NCI-H2196 treated with DMSO at 0.1 percent for 48 hours (cell line): ENCODE results near the gene TMEM174.
"Not testable (repeated sequence)": the region's sequence is repeated elsewhere in the genome, so short reads cannot be mapped to it uniquely, and the experiment has no call there.

Experiments
- DNase-seq: peaks from one replicate; lab custom pipeline; 2025; ENCODE audit not compliant: unreplicated experiment; lab: John Stamatoyannopoulos, UW

Gene TMEM174

DNA sequence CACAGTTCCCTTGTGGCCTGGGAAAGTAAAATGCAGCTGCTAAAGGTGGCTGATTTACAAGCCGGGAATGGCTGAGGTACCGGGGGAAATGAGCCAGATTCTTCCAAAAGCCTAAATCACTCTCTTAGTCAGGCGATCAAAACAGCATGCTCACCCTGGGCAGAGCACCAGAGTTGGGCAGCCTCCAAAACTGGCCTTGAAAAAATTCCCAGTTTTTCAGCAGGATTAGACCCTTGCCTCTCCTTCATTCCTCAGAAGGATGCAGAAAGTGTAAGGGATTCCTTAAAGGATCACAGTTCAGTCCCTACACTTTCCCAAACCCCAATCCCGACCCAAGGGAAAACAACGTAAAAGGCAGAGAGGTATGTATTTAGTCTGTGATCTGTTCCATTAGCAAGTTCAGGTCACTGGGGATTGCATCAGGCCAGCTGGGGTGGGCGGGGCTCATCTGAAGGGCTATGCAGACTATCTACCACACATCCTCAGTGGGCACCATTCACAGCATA is 16.9 kb downstream of the TMEM174 start:
- DNase-seq: no peak

DNA sequence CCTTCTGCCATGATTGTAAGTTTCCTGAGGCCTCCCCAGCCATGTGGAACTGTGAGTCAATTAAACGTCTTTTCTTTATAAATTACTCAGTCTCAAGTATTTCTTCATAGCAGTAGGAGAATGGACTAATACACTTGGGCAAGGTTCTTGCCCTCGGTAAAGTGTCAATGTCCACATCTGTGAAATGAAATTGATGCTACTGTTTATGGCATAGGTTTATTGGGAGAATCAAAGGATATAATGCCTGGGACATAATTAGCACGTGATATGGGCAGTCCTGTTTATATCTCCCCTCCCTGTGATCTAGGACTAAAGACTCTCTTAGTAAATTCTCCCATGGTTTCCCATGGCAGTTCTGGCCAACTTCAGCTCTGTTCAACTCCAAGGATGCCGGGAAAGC is 19.4 kb downstream of the TMEM174 start:
- DNase-seq: no peak

- DNase-seq: no peak
These were observed 20.6 kb downstream of the TMEM174 start for GRCh38 chr5:73193592-73193991.

GRCh38 chr5:73196201-73196600 is 23.2 kb downstream of the TMEM174 start:
- DNase-seq: no peak

DNA sequence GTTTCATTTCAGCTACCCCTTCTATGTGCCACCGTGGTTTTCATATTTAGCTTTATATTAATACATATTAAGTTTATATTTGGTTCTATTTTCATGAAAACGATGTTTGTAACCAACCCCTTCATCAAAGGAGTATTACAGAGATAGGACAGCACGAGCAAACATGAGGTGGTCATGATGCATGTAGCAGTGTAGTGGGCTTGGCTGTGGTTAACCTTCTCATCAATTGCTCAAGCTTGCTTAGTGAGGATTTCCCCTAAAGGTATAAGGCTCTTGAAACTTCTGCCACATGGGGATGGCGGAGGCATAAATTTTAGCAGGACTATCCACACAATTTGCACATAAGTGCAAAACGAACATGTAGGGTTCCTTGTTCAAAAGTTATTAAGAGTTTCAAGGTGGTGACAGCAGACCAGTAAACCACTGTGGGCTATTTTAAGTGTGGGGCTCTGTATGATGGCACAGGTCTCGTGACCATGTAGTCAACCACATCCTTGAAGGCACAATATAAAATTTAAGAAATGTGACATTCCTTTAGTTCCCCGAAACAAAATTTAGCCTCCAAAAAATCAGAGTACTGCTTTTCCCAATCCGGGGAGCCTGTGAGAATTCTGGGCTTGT is 24.8 kb downstream of the TMEM174 start:
- no peak for DNase-seq

- no peak for DNase-seq
These were observed 26.0 kb downstream of the TMEM174 start for GRCh38 chr5:73198833-73199592.

GRCh38 chr5:73199671-73200070 is 26.7 kb downstream of the TMEM174 start:
- DNase-seq: no peak

- no peak for DNase-seq
These were observed 28.8 kb downstream of the TMEM174 start for GRCh38 chr5:73201547-73202513.

GRCh38 chr5:73204332-73204731 is 31.3 kb downstream of the TMEM174 start:
- DNase-seq: peak; percentile 57

GRCh38 chr5:73204733-73205132 is 31.7 kb downstream of the TMEM174 start:
- DNase-seq: no peak

DNA sequence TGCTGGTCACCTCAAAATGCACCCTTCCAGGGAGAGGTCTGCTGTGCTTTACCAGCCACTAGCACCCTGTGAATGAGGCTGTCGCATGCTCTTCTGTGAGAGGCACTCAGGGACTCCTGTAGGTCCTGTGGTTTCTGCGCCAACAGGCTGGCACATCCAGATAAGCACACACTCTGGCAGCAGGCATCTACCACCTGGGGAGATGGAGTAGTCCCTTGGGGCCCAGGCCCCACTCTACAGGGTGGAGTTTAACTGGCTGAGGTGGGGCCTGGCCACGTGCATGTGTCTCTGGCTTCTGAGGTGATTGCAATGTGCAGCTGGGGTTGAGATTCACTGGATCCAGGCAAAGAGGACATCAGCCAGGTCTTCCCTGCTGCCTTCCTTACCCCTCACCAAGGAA is 32.3 kb downstream of the TMEM174 start:
- no peak for DNase-seq

DNA sequence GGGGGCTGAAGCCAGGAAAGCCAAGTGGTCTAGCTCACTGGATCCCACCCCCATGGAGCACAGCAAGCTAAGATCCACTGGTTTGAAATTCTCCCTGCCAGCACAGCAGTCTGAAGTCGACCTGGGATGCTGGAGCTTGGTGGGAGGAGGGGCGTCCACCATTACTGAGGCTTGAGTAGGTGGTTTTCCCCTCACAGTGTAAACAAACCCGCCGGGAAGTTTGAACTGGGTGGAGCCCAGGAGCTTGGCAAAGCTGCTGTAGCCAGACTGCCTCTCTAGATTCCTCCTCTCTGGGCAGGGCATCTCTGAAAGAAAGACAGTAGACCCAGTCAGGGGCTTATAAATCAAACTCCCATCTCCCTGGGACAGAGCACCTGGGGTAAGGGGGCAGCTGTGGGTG is 34.2 kb downstream of the TMEM174 start:
- DNase-seq: not testable (repeated sequence)

- DNase-seq: not testable (repeated sequence)
These were observed 36.1 kb downstream of the TMEM174 start for GRCh38 chr5:73209075-73209474.

- not testable (repeated sequence) for DNase-seq
These were observed 39.7 kb downstream of the TMEM174 start for GRCh38 chr5:73212693-73213092.

DNA sequence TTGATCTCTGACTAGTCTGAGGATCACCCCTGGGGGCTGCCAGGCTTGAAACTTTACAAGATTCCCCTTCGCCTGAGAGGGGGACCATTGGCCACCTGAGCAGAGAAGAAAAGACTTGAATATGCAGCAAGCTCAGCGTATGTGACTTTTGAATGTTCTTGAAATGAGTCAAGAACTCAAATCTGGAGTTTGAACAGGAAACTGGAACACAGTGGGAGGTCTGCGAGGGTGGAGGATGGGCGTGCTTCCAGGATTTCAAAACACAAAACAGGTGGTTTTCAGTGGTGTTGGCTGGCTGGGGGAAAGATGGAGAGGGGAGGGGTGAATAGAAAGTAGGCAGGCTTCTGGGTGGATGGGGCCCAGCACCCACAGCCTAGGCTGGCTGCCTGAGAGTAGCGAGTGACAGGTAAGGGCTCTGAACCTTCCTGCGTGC is 40.6 kb downstream of the TMEM174 start:
- DNase-seq: no peak

DNA sequence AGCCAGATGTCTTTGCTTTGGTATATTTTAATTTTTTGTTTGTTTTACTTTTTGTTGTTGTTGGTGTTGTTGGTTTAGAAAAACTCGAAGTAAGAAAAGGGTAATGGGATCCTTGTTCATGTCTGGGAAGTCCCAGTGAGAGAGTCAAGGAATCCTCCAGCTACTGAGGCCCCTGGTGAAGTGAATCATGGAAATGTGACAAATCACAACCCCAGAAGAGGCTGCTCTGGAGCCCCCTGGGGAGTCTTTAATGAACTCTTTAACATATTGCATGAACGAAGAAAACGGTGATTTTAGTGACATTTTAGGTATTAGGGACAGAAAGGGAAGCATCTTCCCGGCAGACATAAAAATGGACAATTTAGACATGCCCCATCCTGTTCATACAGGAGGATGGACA is 41.3 kb downstream of the TMEM174 start:
- DNase-seq: no peak

- DNase-seq: no peak
These were observed 42.0 kb downstream of the TMEM174 start for GRCh38 chr5:73214996-73215395.

GRCh38 chr5:73215531-73215890 is 42.5 kb downstream of the TMEM174 start:
- DNase-seq: no peak

DNA sequence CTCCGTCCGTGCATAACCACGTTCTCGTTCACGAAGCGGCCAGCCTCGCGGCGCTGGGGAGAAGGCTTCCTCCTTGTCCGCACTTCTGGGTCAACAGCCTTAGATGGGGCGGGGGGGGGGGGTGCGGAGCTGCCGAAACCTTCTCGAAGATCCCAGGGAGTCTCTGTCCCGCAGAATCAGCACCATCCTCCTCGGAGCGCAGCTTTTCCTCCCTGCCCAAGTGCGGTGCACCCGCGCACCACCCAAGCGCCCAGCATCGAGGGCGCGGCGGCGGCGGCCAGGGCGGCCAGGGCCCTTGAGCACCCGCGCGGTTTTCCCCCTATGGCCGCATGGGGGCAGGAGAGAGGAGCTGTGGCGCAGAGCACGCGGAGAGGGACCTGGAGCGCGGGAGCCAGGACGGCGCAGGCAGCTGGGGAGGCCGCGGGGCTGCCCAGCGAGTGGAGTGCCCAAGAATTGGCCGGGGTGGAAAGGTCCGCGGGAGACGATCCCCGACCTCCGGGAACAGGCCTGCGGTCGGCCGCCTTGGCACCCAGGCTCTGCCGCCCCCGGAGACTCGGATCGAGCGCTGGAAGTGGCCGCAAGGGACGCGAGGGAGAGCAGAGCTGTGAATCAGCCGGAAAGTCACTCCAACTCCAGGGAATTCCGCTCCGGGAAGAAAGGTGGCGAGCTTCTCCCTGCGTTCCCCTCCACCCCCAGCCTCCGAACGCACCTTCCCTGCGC is 43.1 kb downstream of the TMEM174 start:
- DNase-seq: peak; percentile 51

DNA sequence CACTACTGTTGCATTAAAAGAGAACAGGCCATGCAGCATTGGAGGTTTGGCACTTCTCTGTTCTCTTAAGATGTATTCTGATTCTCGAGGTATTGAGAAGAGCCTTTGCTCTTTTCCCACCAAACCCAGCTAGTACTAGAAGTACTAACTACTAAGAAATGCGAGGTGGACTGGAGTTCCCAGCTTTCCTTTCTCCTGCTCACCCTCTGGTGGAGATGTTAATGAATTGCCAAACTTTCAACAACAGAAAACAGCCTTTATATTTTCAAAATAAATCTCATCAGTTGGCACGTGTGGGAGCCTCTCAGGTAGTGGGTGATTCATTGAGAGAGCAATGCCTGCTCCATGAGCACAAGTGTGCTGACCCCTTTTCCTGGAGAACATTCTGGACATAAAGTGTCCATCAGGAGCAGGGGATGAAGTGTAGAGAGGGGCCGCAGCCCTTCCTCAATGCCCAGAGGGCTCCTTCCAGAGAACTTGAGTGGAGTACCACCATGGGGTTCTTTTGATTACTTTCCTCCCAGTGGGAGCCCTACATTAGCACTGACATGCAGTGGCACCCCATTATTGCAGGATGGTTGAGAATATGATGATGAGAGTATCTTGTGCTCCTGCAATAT is 45.7 kb downstream of the TMEM174 start:
- DNase-seq: no peak
